ENCODE measurements around the gene FAM171A1.
A peak's percentile ranks its signal among the peaks of the same experiment; 100 is the strongest.

GRCh38 chr10:15209827-15210509, 161.1 kb downstream of the FAM171A1 start:
- TF ChIP-seq CTCF (IDR thresholded peaks at IDR 0.05; ENCODE audit: low read length), result peak; percentile 78
- TF ChIP-seq EZH2 (IDR thresholded peaks at IDR 0.05; ENCODE audit: borderline replicate concordance, low read length), result no peak

Measured in OCI-LY1 (cell line).